Neural cell (in vitro differentiated cells): ENCODE results near the gene VWA3B. TPM values are rescaled to one million over a fixed set of nuclear protein-coding genes. Genes with fewer than 3 reads are reported as not detected.

ENCODE experiments used
- H2AFZ ChIP-seq: fragments of 200-600, 300-800 bp; sonication (generic), shearing (Covaris generic); 2 replicates; pipeline ENCODE4 v1.6.0; 2014; ENCODE audit warnings: low read depth, mild to moderate bottlenecking, antibody characterized with exemption, low read length, moderate library complexity
- H3F3A ChIP-seq: fragments of 200-600 bp; shearing (Covaris generic); 2 replicates; pipeline ENCODE4 v1.6.1; 2016; ENCODE audit warnings: mild to moderate bottlenecking, moderate library complexity, mixed read lengths, antibody characterized with exemption, low read length; ENCODE audit not compliant: insufficient read depth, poor library complexity, severe bottlenecking
- H3K27ac ChIP-seq: fragments of 200-600, 300-800 bp; sonication (generic), shearing (Covaris generic); 2 replicates; pipeline ENCODE4 v1.5.1; 2014; ENCODE audit warnings: mild to moderate bottlenecking, low read length, moderate library complexity
- H3K27me3 ChIP-seq: fragments of 300-800, 200-600 bp; sonication (generic), shearing (Covaris generic); 2 replicates; pipeline ENCODE4 v1.6.0; 2014; ENCODE audit warnings: mild to moderate bottlenecking, low read depth, low read length, moderate library complexity; ENCODE audit not compliant: insufficient read depth
- H3K36me3 ChIP-seq: fragments of 300-800, 200-600 bp; sonication (generic), shearing (Covaris generic); 2 replicates; pipeline ENCODE4 v1.5.1; 2014; ENCODE audit warnings: mild to moderate bottlenecking, antibody characterized with exemption, low read length, moderate library complexity; ENCODE audit not compliant: insufficient read depth
- H3K4me2 ChIP-seq: fragments of 300-800, 200-600 bp; sonication (generic), shearing (Covaris generic); 2 replicates; pipeline ENCODE4 v1.6.0; 2014; ENCODE audit warnings: mild to moderate bottlenecking, low read length
- H3K4me3 ChIP-seq: fragments of 300-800, 200-600 bp; sonication (generic), shearing (Covaris generic); 2 replicates; pipeline ENCODE4 v1.5.1; 2014; ENCODE audit warnings: mild to moderate bottlenecking, low read length, moderate library complexity
- H3K79me2 ChIP-seq: fragments of 200-600 bp; shearing (Covaris generic); replicated peaks from 2 replicates; pipeline ENCODE4 v1.6.0; 2014; ENCODE audit warnings: mild to moderate bottlenecking, low read length, moderate library complexity; ENCODE audit not compliant: insufficient read depth
- H3K9ac ChIP-seq: fragments of 300-800, 200-600 bp; sonication (generic), shearing (Covaris generic); 2 replicates; pipeline ENCODE4 v1.6.1; 2016; ENCODE audit warnings: mild to moderate bottlenecking, low read length, mixed read lengths
- H3K9me2 ChIP-seq: fragments of 200-600 bp; shearing (Covaris generic); 2 replicates; pipeline ENCODE4 v1.6.1; 2016; ENCODE audit warnings: mild to moderate bottlenecking, low read length, mixed read lengths; ENCODE audit not compliant: insufficient read depth
- H3K9me3 ChIP-seq: fragments of 200-600, 300-800 bp; sonication (generic), shearing (Covaris generic); 2 replicates; pipeline ENCODE4 v1.6.1; 2016; ENCODE audit warnings: mild to moderate bottlenecking, mixed run types, low read length, moderate library complexity, mixed read lengths
- H4K20me1 ChIP-seq: fragments of 200-600 bp; shearing (Covaris generic); 2 replicates; pipeline ENCODE4 v1.6.1; 2016; ENCODE audit warnings: mild to moderate bottlenecking, mixed run types; ENCODE audit not compliant: insufficient read depth
- EP300 ChIP-seq: fragments of 450-650 bp; conservative IDR thresholded peaks from 2 replicates; pipeline ENCODE4 v1.6.1; 2014; ENCODE audit warnings: antibody characterized with exemption, mild to moderate bottlenecking, moderate library complexity; ENCODE audit not compliant: poor library complexity, severe bottlenecking
- EZH2 ChIP-seq: fragments of 200-600, 300-800 bp; shearing (Covaris generic), sonication (generic); IDR thresholded peaks from 2 replicates; pipeline ENCODE4 v1.6.1; 2014; ENCODE audit warnings: antibody characterized with exemption, low read length, borderline replicate concordance, mild to moderate bottlenecking; ENCODE audit not compliant: insufficient read depth, poor library complexity, severe bottlenecking
- MXI1 ChIP-seq: fragments of 450-650 bp; conservative IDR thresholded peaks from 2 replicates; pipeline ENCODE4 v1.6.1; 2014; ENCODE audit warnings: antibody characterized with exemption, mild to moderate bottlenecking; ENCODE audit not compliant: poor library complexity, severe bottlenecking
- POLR2AphosphoS5 ChIP-seq: IDR thresholded peaks from 2 replicates; pipeline ENCODE4 v1.6.1; 2012
- RAD21 ChIP-seq: fragments of 450-650 bp; conservative IDR thresholded peaks from 2 replicates; pipeline ENCODE4 v1.6.1; 2014; ENCODE audit warnings: antibody characterized with exemption, mild to moderate bottlenecking, moderate library complexity
- SMC3 ChIP-seq: fragments of 450-650 bp; conservative IDR thresholded peaks from 2 replicates; pipeline ENCODE4 v1.6.1; 2014; ENCODE audit warnings: antibody characterized with exemption, mild to moderate bottlenecking, moderate library complexity; ENCODE audit not compliant: poor library complexity
- TAF1 ChIP-seq: IDR thresholded peaks from 2 replicates; pipeline ENCODE4 v1.6.1; 2012; ENCODE audit warnings: low read depth
- polyA plus RNA-seq: library from polyadenylated mRNA; depleted of rRNA; stranded (reverse); fragments of >200 nt; gene quantifications from 2 replicates; pipeline ENCODE4 v1.2.3, GENCODE V29; 2014
- TF ChIP-seq, protein P1 (sequence below): fragments of 450-650 bp; IDR thresholded peaks from 2 replicates; pipeline ENCODE4 v1.5.1; 2014; ENCODE audit warnings: antibody characterized with exemption, mild to moderate bottlenecking, moderate library complexity; ENCODE audit not compliant: poor library complexity, severe bottlenecking
- TF ChIP-seq, protein P2 (sequence below): IDR thresholded peaks from 2 replicates; pipeline ENCODE4 v1.6.1; 2012; ENCODE audit warnings: borderline replicate concordance

The VWA3B gene
- polyA plus RNA-seq, 1 donor from 2014 or later = not detected

DNA sequence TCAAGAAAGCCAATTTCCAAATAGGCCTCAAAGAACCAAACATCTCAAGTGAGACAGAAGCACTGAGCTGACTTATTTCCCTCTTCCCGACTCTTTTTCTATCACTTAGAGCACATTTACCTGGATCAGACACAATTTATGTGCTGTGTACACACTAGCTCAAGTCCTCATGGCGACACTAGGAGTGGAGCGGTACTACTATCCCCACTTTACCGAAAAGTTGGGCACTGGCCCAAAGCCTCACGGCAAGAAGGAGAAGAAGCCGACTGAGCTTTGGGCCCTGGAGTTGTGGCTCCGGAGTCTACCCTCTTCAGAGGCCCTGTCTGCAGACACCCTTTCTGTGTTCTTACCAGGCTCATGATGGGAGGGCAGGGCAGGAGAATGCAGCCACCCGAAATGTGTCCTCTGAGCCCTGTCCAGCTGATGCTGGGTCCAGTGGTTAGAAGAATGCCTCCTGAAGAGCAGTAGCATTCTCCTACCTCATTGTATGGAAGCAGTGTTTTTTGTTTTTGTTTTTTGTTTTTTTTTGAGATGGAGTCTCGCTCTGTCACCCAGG, 167.6 kb downstream of the VWA3B start:
- no peak overlapping the region for H2AFZ ChIP-seq
- H3K79me2 ChIP-seq = no peaks in the 10 kb centered on the region
- no peaks in the 10 kb centered on the region for H4K20me1 ChIP-seq
- H3K4me2 ChIP-seq = no peak overlapping the region
- no peaks in the 10 kb centered on the region for H3K9me3 ChIP-seq
- H3F3A ChIP-seq = no peaks in the 10 kb centered on the region
- no peaks in the 10 kb centered on the region for H3K9me2 ChIP-seq
- TF ChIP-seq, protein P1, sequence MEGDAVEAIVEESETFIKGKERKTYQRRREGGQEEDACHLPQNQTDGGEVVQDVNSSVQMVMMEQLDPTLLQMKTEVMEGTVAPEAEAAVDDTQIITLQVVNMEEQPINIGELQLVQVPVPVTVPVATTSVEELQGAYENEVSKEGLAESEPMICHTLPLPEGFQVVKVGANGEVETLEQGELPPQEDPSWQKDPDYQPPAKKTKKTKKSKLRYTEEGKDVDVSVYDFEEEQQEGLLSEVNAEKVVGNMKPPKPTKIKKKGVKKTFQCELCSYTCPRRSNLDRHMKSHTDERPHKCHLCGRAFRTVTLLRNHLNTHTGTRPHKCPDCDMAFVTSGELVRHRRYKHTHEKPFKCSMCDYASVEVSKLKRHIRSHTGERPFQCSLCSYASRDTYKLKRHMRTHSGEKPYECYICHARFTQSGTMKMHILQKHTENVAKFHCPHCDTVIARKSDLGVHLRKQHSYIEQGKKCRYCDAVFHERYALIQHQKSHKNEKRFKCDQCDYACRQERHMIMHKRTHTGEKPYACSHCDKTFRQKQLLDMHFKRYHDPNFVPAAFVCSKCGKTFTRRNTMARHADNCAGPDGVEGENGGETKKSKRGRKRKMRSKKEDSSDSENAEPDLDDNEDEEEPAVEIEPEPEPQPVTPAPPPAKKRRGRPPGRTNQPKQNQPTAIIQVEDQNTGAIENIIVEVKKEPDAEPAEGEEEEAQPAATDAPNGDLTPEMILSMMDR = no peak
- TF ChIP-seq TAF1 = no peak
- TF ChIP-seq SMC3 = no peak
- TF ChIP-seq EZH2 = no peak
- TF ChIP-seq, protein P2, sequence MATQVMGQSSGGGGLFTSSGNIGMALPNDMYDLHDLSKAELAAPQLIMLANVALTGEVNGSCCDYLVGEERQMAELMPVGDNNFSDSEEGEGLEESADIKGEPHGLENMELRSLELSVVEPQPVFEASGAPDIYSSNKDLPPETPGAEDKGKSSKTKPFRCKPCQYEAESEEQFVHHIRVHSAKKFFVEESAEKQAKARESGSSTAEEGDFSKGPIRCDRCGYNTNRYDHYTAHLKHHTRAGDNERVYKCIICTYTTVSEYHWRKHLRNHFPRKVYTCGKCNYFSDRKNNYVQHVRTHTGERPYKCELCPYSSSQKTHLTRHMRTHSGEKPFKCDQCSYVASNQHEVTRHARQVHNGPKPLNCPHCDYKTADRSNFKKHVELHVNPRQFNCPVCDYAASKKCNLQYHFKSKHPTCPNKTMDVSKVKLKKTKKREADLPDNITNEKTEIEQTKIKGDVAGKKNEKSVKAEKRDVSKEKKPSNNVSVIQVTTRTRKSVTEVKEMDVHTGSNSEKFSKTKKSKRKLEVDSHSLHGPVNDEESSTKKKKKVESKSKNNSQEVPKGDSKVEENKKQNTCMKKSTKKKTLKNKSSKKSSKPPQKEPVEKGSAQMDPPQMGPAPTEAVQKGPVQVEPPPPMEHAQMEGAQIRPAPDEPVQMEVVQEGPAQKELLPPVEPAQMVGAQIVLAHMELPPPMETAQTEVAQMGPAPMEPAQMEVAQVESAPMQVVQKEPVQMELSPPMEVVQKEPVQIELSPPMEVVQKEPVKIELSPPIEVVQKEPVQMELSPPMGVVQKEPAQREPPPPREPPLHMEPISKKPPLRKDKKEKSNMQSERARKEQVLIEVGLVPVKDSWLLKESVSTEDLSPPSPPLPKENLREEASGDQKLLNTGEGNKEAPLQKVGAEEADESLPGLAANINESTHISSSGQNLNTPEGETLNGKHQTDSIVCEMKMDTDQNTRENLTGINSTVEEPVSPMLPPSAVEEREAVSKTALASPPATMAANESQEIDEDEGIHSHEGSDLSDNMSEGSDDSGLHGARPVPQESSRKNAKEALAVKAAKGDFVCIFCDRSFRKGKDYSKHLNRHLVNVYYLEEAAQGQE = no peak
- no peak for TF ChIP-seq EP300
- no peak for TF ChIP-seq POLR2AphosphoS5
- TF ChIP-seq RAD21 = no peak
- TF ChIP-seq MXI1 = no peak
- no peaks in the 10 kb centered on the region for H3K27me3 ChIP-seq
- H3K4me3 ChIP-seq = no peak overlapping the region
- H3K27ac ChIP-seq = no peak overlapping the region
- H3K9ac ChIP-seq = no peak overlapping the region
- H3K36me3 ChIP-seq = no peaks in the 10 kb centered on the region

DNA sequence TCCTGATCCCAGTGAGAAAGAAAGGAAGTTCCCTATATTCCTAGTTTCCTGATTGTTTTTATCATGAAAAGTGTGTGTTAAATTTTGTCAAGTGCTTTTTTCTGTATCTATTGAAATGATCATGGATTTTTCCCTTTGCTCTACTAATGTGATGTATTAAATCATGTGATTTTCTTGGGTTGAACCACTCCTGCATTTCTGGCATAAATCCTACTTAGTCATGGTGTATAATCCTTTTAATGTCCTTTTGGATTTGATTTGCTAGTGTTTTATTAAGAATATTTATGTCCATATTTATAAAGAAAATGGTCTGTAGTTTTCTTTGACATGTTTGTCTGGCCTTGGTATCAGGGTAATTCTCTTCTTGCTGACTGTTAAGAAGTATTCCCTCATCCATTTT, 171.9 kb downstream of the VWA3B start:
- Histone ChIP-seq H3K9me2 (no peaks in the 10 kb centered on the region), H3K4me2 (no peak overlapping the region), H3K27ac (no peak overlapping the region), H4K20me1 (no peaks in the 10 kb centered on the region), H3K9me3 (peaks cover 7% of the 10 kb centered on the region), H3K36me3 (no peaks in the 10 kb centered on the region), H2AFZ (no peak overlapping the region), H3K79me2 (no peaks in the 10 kb centered on the region), H3K4me3 (no peak overlapping the region), H3F3A (no peaks in the 10 kb centered on the region), H3K9ac (no peak overlapping the region), H3K27me3 (no peaks in the 10 kb centered on the region)
- TF ChIP-seq RAD21 (no peak), EZH2 (no peak), MXI1 (no peak), EP300 (no peak), POLR2AphosphoS5 (no peak), TAF1 (no peak), SMC3 (no peak)
- TF ChIP-seq, protein P1 = no peak
- TF ChIP-seq, protein P2 = no peak
